Superior temporal gyrus (tissue), 1 donor: ENCODE results near the gene HOXB13.

ENCODE experiments used
- DNase-seq: peaks from one replicate; pipeline ENCODE4 v3.0.0-alpha.2; 2016; ENCODE audit errors: extremely low spot score

Gene HOXB13

DNA sequence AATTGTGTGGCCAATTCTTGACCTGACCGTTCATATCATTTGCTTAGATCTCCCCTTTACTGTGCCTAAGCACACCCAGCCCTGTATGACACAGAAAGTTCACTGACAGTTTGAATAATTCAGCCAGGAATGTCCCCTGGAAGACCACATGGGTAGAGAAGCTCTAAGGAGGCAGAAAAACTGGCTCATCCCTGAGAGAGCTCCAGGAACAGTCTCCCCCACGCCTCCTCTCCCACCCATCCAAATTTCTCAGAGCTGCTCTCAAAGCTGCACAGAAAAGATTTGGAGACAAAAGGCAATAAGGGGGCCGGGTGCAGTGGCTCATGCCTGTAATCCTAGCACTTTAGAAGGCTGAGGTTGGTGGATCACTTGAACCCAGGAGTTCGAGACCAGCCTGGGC lies 17.4 kb downstream of the HOXB13 start:
- DNase-seq, result no peak

DNA sequence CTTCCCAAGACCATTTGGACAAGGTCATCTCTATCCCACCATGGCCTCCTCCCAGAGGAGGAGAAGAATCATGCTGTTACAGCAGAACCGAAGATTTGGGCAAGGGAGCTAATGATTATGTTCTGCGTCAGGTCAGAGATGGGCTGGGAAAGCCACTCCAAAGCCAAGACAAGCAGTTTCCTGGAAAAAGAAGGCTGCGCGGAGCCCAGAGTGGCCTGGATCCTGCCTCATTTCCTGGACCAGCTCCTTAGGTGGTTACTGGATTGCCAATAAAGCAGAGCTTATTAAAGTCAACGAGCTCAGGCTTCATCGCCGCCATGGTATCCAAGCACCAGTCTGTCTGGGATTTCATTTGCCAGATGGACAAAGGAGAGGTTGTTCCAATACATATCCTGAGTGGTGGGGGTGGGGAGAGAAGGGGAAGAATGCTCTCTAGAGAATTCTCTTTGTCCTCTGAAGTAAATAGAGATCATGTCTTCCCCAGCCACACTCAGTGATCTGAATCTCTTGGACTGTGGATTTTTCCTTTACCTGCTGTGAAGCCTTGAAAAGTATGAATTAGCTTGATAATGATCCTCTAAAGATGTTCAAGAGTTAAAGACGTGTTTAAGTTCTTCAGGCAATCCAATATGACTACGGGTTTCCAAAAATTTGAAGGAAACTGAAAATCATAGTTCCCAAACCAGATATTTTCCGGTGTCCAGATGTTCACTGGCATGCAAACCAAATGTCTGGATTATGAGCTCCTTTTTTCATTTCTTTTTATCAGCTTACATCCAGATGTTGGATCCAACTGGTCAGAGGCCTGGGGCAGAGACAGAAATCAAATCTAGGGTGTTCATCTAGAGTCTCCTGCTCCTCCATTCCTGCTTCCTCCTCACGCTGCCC lies 23.9 kb downstream of the HOXB13 start:
- DNase-seq, result no peak

DNA sequence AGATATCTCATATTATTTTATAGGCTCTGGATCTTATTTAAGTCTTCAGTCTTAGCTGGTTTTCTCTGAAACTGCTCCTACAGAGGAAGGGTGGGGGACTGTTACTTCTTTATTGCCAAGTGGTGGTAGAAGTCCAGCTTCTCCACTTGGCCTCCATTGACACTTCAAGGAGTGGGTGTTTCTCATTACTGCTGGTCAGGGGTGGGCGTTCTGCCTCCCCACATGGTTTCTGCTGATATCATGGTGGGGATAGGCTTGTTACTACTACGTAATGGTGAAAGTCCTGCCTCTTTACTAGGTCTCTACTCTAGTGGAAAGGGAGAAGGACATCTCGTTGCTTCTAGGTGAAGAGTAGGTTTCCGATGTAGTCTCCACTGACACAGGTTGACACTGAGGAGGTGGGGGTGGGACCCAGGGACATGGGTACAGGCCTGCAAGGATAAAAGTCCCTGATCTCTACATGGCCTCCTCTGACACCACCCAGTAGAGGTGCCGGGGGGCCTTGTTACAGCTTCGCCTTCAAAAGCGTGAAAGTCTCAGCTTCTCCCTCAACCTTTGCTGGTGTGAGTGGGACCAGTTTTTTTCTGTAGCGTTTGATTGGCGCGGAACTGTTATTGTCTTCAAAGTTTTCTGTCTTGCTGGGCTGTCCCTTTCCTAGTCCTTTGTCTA lies 26.6 kb downstream of the HOXB13 start:
- DNase-seq, result no peak

DNA sequence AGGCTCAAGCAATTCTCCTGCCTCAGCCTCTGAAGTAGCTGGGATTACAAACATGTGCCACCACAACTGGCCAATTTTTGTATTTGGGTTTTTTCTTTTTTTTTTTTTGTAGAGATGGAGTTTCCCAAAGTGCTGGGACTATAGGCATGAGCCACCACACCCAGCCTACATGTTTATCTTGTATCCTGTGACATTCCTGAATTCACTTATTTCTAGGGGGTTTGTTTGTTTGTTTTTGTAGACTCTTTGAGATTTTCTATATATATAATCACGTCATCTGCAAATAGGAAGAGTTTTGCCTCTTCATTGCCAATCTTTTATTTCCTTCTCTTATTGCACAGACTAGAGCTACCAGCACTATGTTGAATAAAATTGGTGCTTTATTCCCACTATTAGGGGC lies 35.4 kb downstream of the HOXB13 start:
- DNase-seq, result no peak

DNA sequence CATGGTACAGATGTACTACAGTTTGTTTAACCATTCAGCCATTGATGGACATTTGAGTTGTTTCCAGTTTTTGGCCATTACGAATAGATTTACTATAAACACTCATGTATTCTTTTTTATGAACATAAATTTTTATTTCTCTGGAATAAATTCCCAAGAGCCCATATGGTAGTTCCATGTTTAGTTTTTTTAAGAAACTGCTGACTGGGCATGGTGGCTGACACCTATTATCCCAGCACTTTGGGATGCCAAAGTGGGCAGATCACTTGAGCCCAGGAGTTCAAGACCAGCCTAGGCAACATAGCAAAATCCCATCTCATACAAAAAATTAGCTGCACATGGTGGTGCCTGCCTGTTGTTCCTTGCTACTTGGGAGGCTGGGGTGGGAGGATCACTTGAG lies 36.5 kb downstream of the HOXB13 start:
- no peak for DNase-seq

DNA sequence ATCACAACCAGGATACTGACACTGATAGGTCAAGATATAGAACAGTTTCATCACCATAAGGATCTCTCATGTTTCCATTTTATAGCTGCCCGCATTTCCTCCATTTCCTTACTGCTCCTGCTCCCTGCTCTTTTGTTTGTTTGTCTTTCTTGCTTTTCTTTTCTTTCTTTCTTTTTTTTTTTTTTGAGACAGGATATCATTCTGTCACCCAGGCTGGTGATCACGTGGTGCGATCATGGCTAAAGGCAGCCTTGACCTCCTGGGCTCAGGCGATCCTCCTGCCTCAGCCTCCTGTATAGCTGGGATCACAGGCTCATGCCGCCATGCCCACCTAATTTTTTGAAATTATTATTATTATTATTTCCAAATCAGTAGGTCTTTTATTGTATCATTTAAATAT lies 37.9 kb downstream of the HOXB13 start:
- DNase-seq, result no peak

DNA sequence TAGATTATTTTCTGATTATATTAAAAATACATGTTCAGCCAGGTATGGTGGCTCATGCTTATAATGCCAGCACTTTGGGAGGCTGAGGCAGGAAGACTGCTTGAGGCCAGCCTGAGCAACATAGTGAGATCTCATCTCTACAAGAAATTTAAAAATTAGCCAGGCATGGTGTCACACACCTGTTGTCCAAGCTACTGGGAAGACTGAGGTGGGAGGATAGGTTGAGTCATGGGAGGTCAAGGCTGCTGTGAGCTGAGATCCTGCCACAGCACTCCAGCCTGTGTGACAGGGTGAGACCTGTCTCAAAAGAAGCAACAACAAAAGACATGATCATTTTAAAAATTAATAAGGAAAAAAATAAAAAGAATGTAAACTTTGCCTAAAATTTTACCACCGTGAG lies 46.9 kb downstream of the HOXB13 start:
- DNase-seq, result no peak

DNA sequence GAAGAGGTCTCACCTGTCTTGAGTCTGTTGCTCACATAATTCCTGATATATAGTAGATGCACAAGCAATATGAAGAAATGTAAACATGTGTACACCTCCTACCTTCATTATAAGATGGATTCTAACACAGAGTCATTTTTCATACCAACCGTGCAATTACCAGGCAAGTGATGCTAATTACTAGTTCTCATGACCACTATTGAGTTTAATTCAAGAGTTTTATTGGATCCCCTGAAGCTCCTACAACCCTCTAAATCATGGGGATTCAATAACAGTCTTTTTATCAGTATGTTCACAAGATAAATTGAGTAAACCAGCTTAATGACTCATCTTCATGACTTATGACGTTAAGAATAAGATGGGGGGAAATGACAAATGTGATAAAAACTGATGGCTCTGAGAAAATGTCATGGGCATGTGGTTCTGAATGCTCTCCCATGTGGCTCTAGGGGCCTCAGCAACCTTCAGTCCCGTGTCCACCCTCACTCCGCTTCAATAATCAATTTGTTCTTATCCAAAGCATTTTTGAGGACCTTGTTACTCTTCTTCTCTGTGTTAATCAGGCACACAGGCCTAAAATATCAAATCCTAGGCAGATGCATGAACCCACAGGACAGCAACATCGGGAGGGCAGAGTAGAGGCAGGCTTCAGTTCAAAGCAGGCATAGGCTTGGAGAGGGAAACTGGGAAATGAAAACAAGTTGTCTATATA lies 49.0 kb downstream of the HOXB13 start:
- DNase-seq, result no peak

DNA sequence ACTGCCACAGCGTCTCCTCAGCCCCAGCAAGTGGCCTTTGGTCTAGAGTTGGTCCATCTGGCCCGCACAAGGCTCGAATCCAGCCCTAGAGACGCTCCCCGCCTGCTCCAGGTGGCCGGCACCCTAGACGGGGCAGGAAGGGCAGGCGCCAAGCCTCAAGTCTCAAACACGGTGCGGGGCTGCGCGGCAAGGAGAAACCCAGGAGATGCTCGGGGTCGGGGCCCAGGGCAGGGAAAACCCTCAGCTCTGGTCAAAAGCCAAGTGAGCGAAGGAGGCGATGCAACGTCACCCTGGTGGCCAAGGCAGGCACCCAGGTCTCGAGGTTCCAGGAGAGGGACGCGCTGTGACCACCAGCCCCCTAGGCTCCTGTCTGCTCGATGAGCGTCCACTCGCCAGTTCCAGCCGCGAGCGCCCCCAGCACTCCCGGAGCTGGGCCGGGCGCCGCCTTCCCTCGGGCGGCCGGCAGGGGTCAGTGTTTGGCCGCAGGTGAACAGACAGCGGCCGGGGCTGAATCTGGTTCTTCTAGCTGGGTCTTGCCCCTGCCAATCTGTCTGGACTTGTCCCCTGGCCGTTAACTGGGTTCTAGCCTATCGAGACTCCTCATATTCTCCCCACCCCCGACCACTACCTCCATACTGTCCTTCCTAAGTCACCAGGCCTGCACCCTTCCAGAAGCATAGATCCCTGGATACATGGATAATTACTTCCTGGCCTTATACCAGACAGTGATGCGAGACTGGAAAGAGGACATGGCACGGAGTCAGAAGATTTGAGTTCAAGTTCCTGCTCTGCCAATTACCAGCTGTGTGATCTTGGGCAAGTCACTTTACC lies 50.2 kb downstream of the HOXB13 start:
- DNase-seq, result peak; percentile 47

DNA sequence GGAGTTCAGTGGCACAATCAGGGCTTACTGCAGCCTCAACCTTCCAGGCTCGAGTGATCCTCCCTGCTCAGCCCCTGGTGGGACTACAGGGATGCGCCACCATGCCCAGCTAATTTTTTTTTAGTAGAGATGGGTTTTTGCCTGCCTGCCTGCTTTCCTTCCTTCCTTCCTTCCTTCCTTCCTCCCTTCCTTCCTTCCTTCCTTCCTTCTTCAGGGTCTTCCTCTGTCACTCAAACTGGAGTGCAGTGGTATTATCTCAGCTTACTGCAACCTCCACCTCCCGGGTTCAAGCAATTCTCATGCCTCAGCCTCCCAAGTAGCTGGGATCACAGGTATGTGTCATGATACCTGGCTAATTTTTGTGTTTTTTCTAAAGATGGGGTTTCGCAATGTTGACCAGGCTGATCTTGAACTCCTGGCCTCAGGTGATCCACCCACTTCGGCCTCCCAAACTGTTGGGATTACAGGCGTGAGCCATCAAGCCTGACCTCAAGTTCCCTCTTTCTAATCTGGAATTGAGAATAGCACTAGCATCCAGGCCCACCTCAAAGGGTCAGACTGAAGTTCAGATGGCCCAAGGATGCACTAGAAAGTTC lies 51.5 kb downstream of the HOXB13 start:
- no peak for DNase-seq
